ENCODE data around the gene SERINC2. TPM values are rescaled to one million over a fixed set of nuclear protein-coding genes. Genes with fewer than 3 reads are reported as not detected.

The SERINC2 gene
- total RNA-seq, 1 donor from 2014 or later = 21.4 TPM

DNA sequence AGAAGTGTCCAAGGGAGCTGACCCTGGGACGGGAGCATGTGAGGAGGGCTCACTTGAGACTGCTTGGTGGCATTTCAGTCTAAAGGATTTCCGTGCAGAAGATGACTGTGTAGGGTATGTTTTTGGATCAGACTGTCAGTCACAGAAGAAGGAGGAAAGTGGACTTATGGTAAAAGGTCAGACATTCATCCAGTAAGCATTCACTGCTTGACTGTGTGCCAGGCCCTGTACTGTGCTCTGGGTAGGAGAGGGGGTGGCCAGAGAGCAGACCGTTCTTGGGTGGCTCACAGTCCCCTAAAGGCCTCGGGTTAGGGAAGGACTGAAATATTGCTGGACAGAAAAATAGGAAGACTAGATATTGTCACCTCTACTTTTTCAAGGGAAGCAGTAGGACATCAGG lies 2.1 kb upstream of the SERINC2 start:
- no peaks in the 10 kb centered on the region for H3K36me3 Mint-ChIP-seq (ENCODE audit: low read depth)
- TF ChIP-seq, protein P1, sequence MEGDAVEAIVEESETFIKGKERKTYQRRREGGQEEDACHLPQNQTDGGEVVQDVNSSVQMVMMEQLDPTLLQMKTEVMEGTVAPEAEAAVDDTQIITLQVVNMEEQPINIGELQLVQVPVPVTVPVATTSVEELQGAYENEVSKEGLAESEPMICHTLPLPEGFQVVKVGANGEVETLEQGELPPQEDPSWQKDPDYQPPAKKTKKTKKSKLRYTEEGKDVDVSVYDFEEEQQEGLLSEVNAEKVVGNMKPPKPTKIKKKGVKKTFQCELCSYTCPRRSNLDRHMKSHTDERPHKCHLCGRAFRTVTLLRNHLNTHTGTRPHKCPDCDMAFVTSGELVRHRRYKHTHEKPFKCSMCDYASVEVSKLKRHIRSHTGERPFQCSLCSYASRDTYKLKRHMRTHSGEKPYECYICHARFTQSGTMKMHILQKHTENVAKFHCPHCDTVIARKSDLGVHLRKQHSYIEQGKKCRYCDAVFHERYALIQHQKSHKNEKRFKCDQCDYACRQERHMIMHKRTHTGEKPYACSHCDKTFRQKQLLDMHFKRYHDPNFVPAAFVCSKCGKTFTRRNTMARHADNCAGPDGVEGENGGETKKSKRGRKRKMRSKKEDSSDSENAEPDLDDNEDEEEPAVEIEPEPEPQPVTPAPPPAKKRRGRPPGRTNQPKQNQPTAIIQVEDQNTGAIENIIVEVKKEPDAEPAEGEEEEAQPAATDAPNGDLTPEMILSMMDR (conservative IDR thresholded peaks at IDR 0.05) = no peak
- no peak overlapping the region for H3K27ac Mint-ChIP-seq (ENCODE audit: unreplicated experiment)
- no peak for DNase-seq (ENCODE audit: low read depth, low spot score)
- peaks cover 42% of the 10 kb centered on the region for H3K4me1 Mint-ChIP-seq
- peak overlapping the region; percentile 85 for H3K4me3 Mint-ChIP-seq
- no peaks in the 10 kb centered on the region for H3K9me3 Mint-ChIP-seq
- H3K27me3 Mint-ChIP-seq (ENCODE audit: low read depth) = peaks cover 13% of the 10 kb centered on the region

DNA sequence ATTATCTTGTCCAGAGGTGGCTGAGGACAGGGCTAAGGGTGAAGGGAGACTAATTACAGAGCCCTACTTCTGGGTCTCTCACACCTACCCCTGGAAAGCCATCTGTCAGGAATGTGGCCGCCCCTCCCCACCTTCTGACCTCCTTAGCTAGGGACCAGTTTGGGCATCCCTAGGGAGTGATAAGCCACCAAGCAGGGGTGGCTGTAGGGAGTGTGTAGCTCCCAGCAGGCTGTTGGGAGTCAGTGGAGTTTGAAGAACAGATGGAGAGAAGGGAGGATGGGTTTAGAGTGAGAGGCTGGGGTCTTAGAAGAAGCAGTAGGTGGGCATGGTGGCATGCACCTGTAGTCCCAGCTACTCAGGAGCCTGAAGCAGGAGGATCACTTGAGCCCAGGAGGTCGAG lies 808 bp upstream of the SERINC2 start:
- DNase-seq (ENCODE audit: low read depth, low spot score) = no peak
- no peaks in the 10 kb centered on the region for H3K9me3 Mint-ChIP-seq
- H3K27me3 Mint-ChIP-seq (ENCODE audit: low read depth) = peaks cover 13% of the 10 kb centered on the region
- peaks cover 52% of the 10 kb centered on the region for H3K4me1 Mint-ChIP-seq
- no peaks in the 10 kb centered on the region for H3K36me3 Mint-ChIP-seq (ENCODE audit: low read depth)
- peak overlapping the region; percentile 85 for H3K4me3 Mint-ChIP-seq
- no peak overlapping the region for H3K27ac Mint-ChIP-seq (ENCODE audit: unreplicated experiment)
- TF ChIP-seq, protein P1 (conservative IDR thresholded peaks at IDR 0.05) = no peak

DNA sequence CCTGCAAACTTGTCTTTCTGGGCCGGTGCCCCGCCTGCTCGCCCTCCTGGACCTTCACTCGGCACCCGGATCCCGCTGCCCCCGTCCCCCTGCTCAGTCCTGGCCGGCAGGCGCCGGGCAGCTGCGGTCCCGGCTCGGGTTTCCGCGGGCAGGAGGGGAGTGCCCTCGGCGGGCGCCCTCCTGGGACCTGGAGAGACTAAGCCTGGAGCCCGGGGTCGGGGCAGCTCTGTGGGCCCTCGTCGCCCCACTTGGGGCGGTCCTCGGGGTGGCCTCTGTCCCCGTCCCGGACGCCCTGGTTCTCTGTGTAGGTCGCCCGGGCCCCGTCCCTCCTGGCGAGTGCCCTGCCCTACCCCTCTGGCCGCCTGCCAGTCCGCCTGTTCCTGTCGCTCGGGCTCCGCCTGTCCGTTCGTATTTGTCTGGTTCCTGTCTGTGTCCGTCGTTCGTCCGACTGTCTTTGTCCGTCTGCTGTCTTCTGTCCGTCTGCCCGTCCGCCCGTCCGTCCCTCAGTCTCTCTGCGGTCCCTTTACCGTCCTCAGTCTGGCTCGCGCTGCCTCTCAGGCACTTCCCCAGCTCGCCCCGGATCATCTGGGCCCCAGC lies 490 bp downstream of the SERINC2 start:
- Mint-ChIP-seq H3K27me3 (ENCODE audit: low read depth) (peaks cover 13% of the 10 kb centered on the region), H3K4me1 (peaks cover 57% of the 10 kb centered on the region), H3K9me3 (no peaks in the 10 kb centered on the region), H3K27ac (ENCODE audit: unreplicated experiment) (peak overlapping the region; percentile 96), H3K36me3 (ENCODE audit: low read depth) (no peaks in the 10 kb centered on the region), H3K4me3 (peak overlapping the region; percentile 96)
- TF ChIP-seq, protein P1 (conservative IDR thresholded peaks at IDR 0.05) = no peak
- DNase-seq (ENCODE audit: low read depth, low spot score) = peak; percentile 43

DNA sequence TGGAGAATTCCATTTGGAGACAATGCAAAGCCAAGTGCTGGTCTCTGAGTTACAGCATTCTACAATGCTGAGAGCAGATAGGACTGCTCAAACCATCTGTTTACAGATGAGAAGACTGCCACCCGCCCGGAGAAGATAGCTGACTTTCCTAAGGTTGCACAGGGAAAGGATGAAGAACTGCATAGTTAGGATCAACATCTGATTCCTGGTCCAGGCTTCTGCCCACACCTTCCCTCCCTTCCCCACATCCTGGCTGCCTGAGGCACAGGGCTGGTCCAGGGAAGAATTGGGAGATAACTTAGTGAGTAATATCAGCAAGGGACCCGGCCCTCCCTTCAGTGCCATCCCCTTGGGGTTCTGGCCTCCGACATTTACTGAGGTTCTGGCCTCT lies 2.0 kb downstream of the SERINC2 start:
- H3K9me3 Mint-ChIP-seq = no peaks in the 10 kb centered on the region
- peak overlapping the region; percentile 96 for H3K4me3 Mint-ChIP-seq
- peaks cover 13% of the 10 kb centered on the region for H3K27me3 Mint-ChIP-seq (ENCODE audit: low read depth)
- no peaks in the 10 kb centered on the region for H3K36me3 Mint-ChIP-seq (ENCODE audit: low read depth)
- peaks cover 50% of the 10 kb centered on the region for H3K4me1 Mint-ChIP-seq
- TF ChIP-seq, protein P1 (conservative IDR thresholded peaks at IDR 0.05) = no peak
- no peak for DNase-seq (ENCODE audit: low read depth, low spot score)
- H3K27ac Mint-ChIP-seq (ENCODE audit: unreplicated experiment) = peak overlapping the region; percentile 96

DNA sequence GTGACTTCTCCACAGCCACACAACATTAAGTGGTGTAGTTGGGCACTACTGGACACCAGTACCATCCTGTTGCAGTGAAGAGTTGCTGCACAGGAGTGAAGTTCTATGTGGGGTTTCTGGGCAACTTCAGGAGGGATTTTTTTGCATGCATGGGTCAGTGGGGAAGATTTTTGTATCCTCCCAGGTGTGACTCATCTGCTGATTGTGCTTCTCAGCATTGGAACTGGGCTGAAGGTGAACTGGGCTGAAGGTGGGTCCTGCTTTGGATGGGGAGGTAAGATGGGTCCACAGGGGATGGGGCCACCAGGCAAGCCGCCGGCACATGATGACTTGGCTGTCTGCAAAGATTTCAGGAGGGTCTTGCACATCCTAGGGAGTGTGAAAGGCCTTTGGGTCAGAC lies 2.6 kb downstream of the SERINC2 start:
- no peaks in the 10 kb centered on the region for H3K9me3 Mint-ChIP-seq
- H3K4me3 Mint-ChIP-seq = peak overlapping the region; percentile 39
- no peak for DNase-seq (ENCODE audit: low read depth, low spot score)
- H3K36me3 Mint-ChIP-seq (ENCODE audit: low read depth) = no peaks in the 10 kb centered on the region
- TF ChIP-seq, protein P1 (conservative IDR thresholded peaks at IDR 0.05) = no peak
- H3K27me3 Mint-ChIP-seq (ENCODE audit: low read depth) = peaks cover 13% of the 10 kb centered on the region
- H3K27ac Mint-ChIP-seq (ENCODE audit: unreplicated experiment) = no peak overlapping the region
- peaks cover 50% of the 10 kb centered on the region for H3K4me1 Mint-ChIP-seq

Data from neural crest cell (in vitro differentiated cells).